Sigmoid colon (tissue), 7 donors: ENCODE results near the gene SRM. TPM values are rescaled to one million over a fixed set of nuclear protein-coding genes. Genes with fewer than 3 reads are reported as not detected.

Experiments used
- DNase-seq: peaks from one replicate; pipeline ENCODE4 v3.0.0-alpha.2; 2019
- H3K27ac ChIP-seq, 4 donors: fragments of 200-600 bp; sonication (generic); one replicate each; pipeline ENCODE4 v1.5.1; 2016 to 2019; ENCODE audit warnings: mild to moderate bottlenecking in 1 of 4
- H3K27me3 ChIP-seq, 3 donors: fragments of 200-600 bp; sonication (generic); one replicate each; pipeline ENCODE4 v1.5.1; 2019; ENCODE audit warnings: mild to moderate bottlenecking in 1 of 3
- H3K36me3 ChIP-seq, 4 donors: fragments of 200-600 bp; sonication (generic); one replicate each; pipeline ENCODE4 v1.5.1; 2016 to 2019
- H3K4me1 ChIP-seq, 4 donors: fragments of 200-600 bp; sonication (generic); one replicate each; pipeline ENCODE4 v1.5.1; 2017 to 2019
- H3K4me3 ChIP-seq, 4 donors: fragments of 200-600 bp; sonication (generic); one replicate each; pipeline ENCODE4 v1.5.1; 2017 to 2019; ENCODE audit warnings: mild to moderate bottlenecking in 2 of 4, moderate library complexity in 1 of 4
- H3K9me3 ChIP-seq, 4 donors: fragments of 200-600 bp in 3 of 4; sonication (generic) in 3 of 4; one replicate each; pipeline versions ENCODE4 v1.5.1 to v1.6.1; 2013 to 2019
- CTCF ChIP-seq, 4 experiments: fragments of 450-650 bp in 3 of 4; fragments of 200-600 bp in 1 of 4; IDR thresholded peaks; one replicate each; pipeline ENCODE4 v1.5.1; 2016 to 2019; ENCODE audit warnings: antibody characterized with exemption in 4 of 4, mild to moderate bottlenecking in 3 of 4, moderate library complexity in 2 of 4
- EP300 ChIP-seq, 4 donors: sonication (generic); formaldehyde crosslinking; IDR thresholded peaks; one replicate each; pipeline ENCODE4 v1.6.1; 2017; ENCODE audit warnings: antibody characterized with exemption in 4 of 4
- POLR2A ChIP-seq, 2 donors: fragments of 450-650 bp; IDR thresholded peaks; one replicate each; pipeline ENCODE4 v1.6.1; 2016; ENCODE audit warnings: antibody characterized with exemption in 2 of 2, mild to moderate bottlenecking in 2 of 2, moderate library complexity in 2 of 2
- POLR2AphosphoS5 ChIP-seq, 4 donors: sonication (generic); formaldehyde crosslinking; IDR thresholded peaks; one replicate each; pipeline ENCODE4 v1.6.1; 2017; ENCODE audit warnings: antibody characterized with exemption in 4 of 4
- WGBS, 2 donors: extraction: QIAGEN DNeasy Blood & Tissue Kit; methylation state at CpG; one replicate each; pipeline ENCODE4 v1.1.7; 2013; 5-methylcytosine and 5-hydroxymethylcytosine counted together
- intact Hi-C: fragments of 100-400 bp; cut with DNase I; formaldehyde crosslinking; loops from one replicate; pipeline ENCODE4 v1.15.1; 2023
- polyA plus RNA-seq, 3 donors: library from polyadenylated mRNA; stranded (reverse); fragments of 200-250 nt; gene quantifications; one replicate each; pipeline ENCODE4 v1.2.3, GENCODE V29; 2013
- total RNA-seq, 4 donors: library from RNA; depleted of rRNA; stranded (reverse); fragments of >200 nt; gene quantifications; one replicate each; pipeline ENCODE4 v1.1.0, GENCODE V29; 2016
- donor health status: healthy with polysubstance abuse.
- donor health status: Bipolar disorder and iron deficiency.
- donor health status: healthy.

The SRM gene
- total and polyA plus RNA-seq, 7 donors: 17.8 to 77.1 (median 28.5) TPM

GRCh38 chr1:11031624-11032262 is 28.1 kb downstream of the SRM start:
- intact Hi-C loops: no loop called here
- H3K4me3 ChIP-seq: no peak overlapping the region
- WGBS, 2 donors: 84 to 93% methylated on average over 10 of the region's 10 CpGs
- no peak for TF ChIP-seq POLR2A (IDR thresholded peaks at IDR 0.05)
- TF ChIP-seq POLR2AphosphoS5 (IDR thresholded peaks at IDR 0.05): peak in 2 of 4 donors; percentile 15 to 17
- H3K36me3 ChIP-seq: peaks cover 0 to 23% (median 7%) of the 10 kb centered on the region in 4 donors
- no peaks in the 10 kb centered on the region for H3K4me1 ChIP-seq
- no peaks in the 10 kb centered on the region for H3K27me3 ChIP-seq
- H3K27ac ChIP-seq: no peak overlapping the region
- DNase-seq: no peak
- H3K9me3 ChIP-seq: no peaks in the 10 kb centered on the region

- peaks cover 0 to 2% (median 0%) of the 10 kb centered on the region in 4 donors for H3K4me1 ChIP-seq
Measured at GRCh38 chr1:11030865-11031264, 29.0 kb downstream of the SRM start.

GRCh38 chr1:11028018-11028417 is 31.8 kb downstream of the SRM start:
- Histone ChIP-seq H3K36me3 (peaks cover 0 to 60% (median 28%) of the 10 kb centered on the region in 4 donors), H3K4me3 (no peak overlapping the region), H3K4me1 (peaks cover 0 to 3% (median 0%) of the 10 kb centered on the region in 4 donors), H3K27ac (no peak overlapping the region), H3K27me3 (no peaks in the 10 kb centered on the region), H3K9me3 (no peaks in the 10 kb centered on the region)
- intact Hi-C loops: loop anchor here (10.0 kb wide), 1 partner anchor 67 kb away; the partner anchor contains the start of gene EXOSC10
- WGBS, 2 donors: 93 to 95% methylated on average over 3 of the region's 3 CpGs
- TF ChIP-seq CTCF (IDR thresholded peaks at IDR 0.05) (no peak), POLR2A (IDR thresholded peaks at IDR 0.05) (no peak), EP300 (IDR thresholded peaks at IDR 0.05) (no peak), POLR2AphosphoS5 (IDR thresholded peaks at IDR 0.05) (no peak)
- no peak for DNase-seq

More at GRCh38 chr1:11030865-11031264, 29.0 kb downstream of the SRM start:
- 93% methylated on average over 9 of the region's 9 CpGs for WGBS, 2 donors
- Histone ChIP-seq H3K9me3 (no peaks in the 10 kb centered on the region), H3K36me3 (peaks cover 0 to 32% (median 10%) of the 10 kb centered on the region in 4 donors), H3K27me3 (no peaks in the 10 kb centered on the region), H3K27ac (no peak overlapping the region), H3K4me3 (no peak overlapping the region)
- TF ChIP-seq CTCF (IDR thresholded peaks at IDR 0.05): no peak
- no peak for TF ChIP-seq EP300 (IDR thresholded peaks at IDR 0.05)
- TF ChIP-seq POLR2AphosphoS5 (IDR thresholded peaks at IDR 0.05): no peak
- DNase-seq: no peak
- intact Hi-C loops: no loop called here

- H3K9me3 ChIP-seq: no peaks in the 10 kb centered on the region
- TF ChIP-seq POLR2AphosphoS5 (IDR thresholded peaks at IDR 0.05) (no peak), POLR2A (IDR thresholded peaks at IDR 0.05) (no peak), CTCF (IDR thresholded peaks at IDR 0.05) (no peak), EP300 (IDR thresholded peaks at IDR 0.05) (no peak)
- WGBS, 2 donors: 47 to 74% methylated on average over 6 of the region's 6 CpGs
- H3K4me3 ChIP-seq: no peak overlapping the region
- H3K27me3 ChIP-seq: no peaks in the 10 kb centered on the region
- H3K36me3 ChIP-seq: peaks cover 2 to 67% (median 33%) of the 10 kb centered on the region in 4 donors
- peaks cover 0 to 3% (median 0%) of the 10 kb centered on the region in 4 donors for H3K4me1 ChIP-seq
- no peak overlapping the region for H3K27ac ChIP-seq
- intact Hi-C loops: loop anchor here (10.0 kb wide), 1 partner anchor 67 kb away; the partner anchor contains the start of gene EXOSC10
- DNase-seq: no peak
Measured at GRCh38 chr1:11027316-11027715, 32.5 kb downstream of the SRM start.

GRCh38 chr1:11026903-11027302 is 32.9 kb downstream of the SRM start:
- 93 to 96% methylated on average over 5 of the region's 5 CpGs for WGBS, 2 donors
- intact Hi-C loops: loop anchor here (10.0 kb wide), 1 partner anchor 68 kb away; the partner anchor contains the start of gene EXOSC10
- Histone ChIP-seq H3K9me3 (no peaks in the 10 kb centered on the region), H3K27ac (no peak overlapping the region), H3K36me3 (peaks cover 6 to 71% (median 37%) of the 10 kb centered on the region in 4 donors), H3K4me1 (peaks cover 0 to 3% (median 0%) of the 10 kb centered on the region in 4 donors), H3K27me3 (no peaks in the 10 kb centered on the region), H3K4me3 (no peak overlapping the region)
- TF ChIP-seq POLR2A (IDR thresholded peaks at IDR 0.05) (no peak), EP300 (IDR thresholded peaks at IDR 0.05) (no peak), POLR2AphosphoS5 (IDR thresholded peaks at IDR 0.05) (no peak), CTCF (IDR thresholded peaks at IDR 0.05) (no peak)
- DNase-seq: no peak
